Measurements from ENCODE around the gene VTN. TPM values are rescaled to one million over a fixed set of nuclear protein-coding genes. Genes with fewer than 3 reads are reported as not detected.

The VTN gene
- total and polyA plus RNA-seq, 10 donors, result 0.84 to 4.0 (median 1.6) TPM

DNA sequence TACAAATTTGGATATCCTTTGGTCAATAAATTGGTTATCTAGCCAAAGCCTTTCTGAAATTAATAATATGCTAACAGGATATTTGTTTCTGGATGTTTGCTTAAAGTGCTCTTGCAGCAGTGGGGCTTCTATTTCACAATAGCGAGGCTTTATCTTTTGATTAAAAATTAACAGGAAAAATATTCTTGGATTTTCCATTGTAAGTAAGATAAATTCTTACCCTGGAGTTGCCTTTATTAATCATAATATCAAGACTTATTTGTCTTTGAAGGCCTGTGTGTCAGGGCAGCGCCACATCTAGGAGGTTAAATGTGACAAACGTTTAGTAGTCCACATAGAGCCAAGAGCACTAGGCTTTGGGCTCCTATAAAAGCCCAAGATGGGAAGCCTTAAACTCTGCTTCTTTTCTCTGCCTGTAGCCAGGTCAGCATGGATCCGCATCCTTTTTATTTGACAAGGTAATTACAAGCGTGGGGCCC, 45.8 kb downstream of the VTN start:
- intact Hi-C loops (cut with DNase I; ENCODE audit: low total_unique reads), result no loop called here
- H3K27me3 ChIP-seq (replicated peaks in 1 of 7), result no peaks in the 10 kb centered on the region
- H3K27ac ChIP-seq, result no peak overlapping the region
- no peaks in the 10 kb centered on the region for H3K9me3 ChIP-seq
- H3K4me1 ChIP-seq, result peaks cover 5 to 31% (median 13%) of the 10 kb centered on the region in 6 donors
- WGBS, 5 donors, result 79 to 91% (median 85%) methylated on average over 5 of the region's 5 CpGs
- TF ChIP-seq POLR2A (IDR thresholded peaks at IDR 0.05) (no peak), POLR2AphosphoS5 (IDR thresholded peaks at IDR 0.05) (no peak), CTCF (IDR thresholded peaks at IDR 0.05 in 8 of 11, conservative IDR thresholded peaks at IDR 0.05 in 3 of 11) (no peak)
- H3K36me3 ChIP-seq, result peaks cover 0 to 35% (median 23%) of the 10 kb centered on the region in 6 donors
- no peak overlapping the region for H3K4me3 ChIP-seq
- no peak for DNase-seq

GRCh38 chr17:28320215-28321061, 49.7 kb downstream of the VTN start:
- Histone ChIP-seq H3K27me3 (replicated peaks in 1 of 7) (peaks cover 0 to 4% (median 0%) of the 10 kb centered on the region in 7 donors), H3K4me3 (peak overlapping the region in 1 of 8 donors; percentile 74), H3K9me3 (no peaks in the 10 kb centered on the region), H3K36me3 (no peaks in the 10 kb centered on the region), H3K4me1 (peaks cover 11 to 44% (median 24%) of the 10 kb centered on the region in 6 donors), H3K27ac (no peak overlapping the region)
- no peak for DNase-seq
- intact Hi-C loops (cut with DNase I; ENCODE audit: low total_unique reads), result no loop called here
- TF ChIP-seq POLR2AphosphoS5 (IDR thresholded peaks at IDR 0.05) (no peak), POLR2A (IDR thresholded peaks at IDR 0.05) (no peak), CTCF (IDR thresholded peaks at IDR 0.05 in 8 of 11, conservative IDR thresholded peaks at IDR 0.05 in 3 of 11) (no peak)
- 78 to 87% (median 84%) methylated on average over 8 of the region's 8 CpGs for WGBS, 5 donors

- Histone ChIP-seq H3K36me3 (no peaks in the 10 kb centered on the region), H3K9me3 (no peaks in the 10 kb centered on the region), H3K4me1 (peaks cover 11 to 37% (median 24%) of the 10 kb centered on the region in 6 donors), H3K4me3 (peak overlapping the region; percentile 64 to 89 (median 74)), H3K27me3 (replicated peaks in 1 of 7) (peaks cover 0 to 4% (median 0%) of the 10 kb centered on the region in 7 donors), H3K27ac (peak overlapping the region in 6 of 8 donors; percentile 26 to 73 (median 66))
- DNase-seq, result no peak
- 1 to 7% (median 4%) methylated on average over 7 of the region's 7 CpGs for WGBS, 5 donors
- TF ChIP-seq POLR2A (IDR thresholded peaks at IDR 0.05), result no peak
- no peak for TF ChIP-seq POLR2AphosphoS5 (IDR thresholded peaks at IDR 0.05)
- intact Hi-C loops (cut with DNase I; ENCODE audit: low total_unique reads), result no loop called here
Observed at GRCh38 chr17:28319598-28319935, 50.5 kb downstream of the VTN start.

DNA sequence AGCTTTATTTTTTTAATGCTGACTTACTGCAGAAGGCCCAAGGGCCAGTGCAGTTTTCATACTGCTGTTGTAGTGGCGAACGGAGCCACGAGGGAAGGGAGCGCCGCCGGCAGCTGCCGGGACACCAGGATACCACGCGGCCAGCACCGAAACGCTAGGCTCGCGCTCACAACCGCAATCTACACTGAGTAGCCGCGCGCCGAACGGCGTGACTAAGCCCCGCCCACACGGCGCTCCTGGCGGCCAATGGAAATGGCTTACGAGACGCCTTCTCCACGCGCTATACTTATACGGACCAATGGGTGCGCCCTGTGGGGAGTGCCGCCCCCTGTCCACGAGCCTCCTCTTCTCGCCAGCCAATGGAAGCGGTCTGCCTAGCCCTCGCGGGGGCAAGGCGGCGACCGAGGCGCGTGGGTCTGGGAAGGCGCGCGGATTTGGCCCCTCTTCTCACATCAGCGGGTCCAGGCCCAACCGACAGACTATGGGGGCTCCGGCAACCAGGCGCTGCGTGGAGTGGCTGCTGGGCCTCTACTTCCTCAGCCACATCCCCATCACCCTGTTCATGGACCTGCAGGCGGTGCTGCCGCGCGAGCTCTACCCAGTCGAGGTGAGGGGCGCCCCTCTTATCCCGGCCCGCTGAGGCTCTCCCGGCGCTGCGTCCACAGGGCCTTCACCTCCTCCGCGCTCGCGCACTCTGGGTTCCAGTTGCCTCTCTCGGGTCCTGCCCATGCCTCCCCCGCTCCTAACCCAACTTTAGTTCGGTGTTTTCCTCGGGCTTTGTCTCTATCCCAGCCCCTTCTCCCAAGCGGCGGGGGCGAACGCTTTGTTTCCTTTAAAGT, 51.1 kb downstream of the VTN start, which contains the start of gene TMEM97:
Gene TMEM97, plus strand, starts transcription at position 442 of the 839 bp plus-strand sequence. Its CDS starts 40 bp downstream, at position 482.
- Histone ChIP-seq H3K27ac (peak within 1 kb of the TSS in 6 of 8 donors; percentile 26 to 73 (median 66)), H3K9me3 (no peaks in the 10 kb centered on the region), H3K36me3 (no peaks in the 10 kb centered on the region), H3K4me3 (peak within 1 kb of the TSS; percentile 64 to 89 (median 74)), H3K27me3 (replicated peaks in 1 of 7) (peaks cover 0 to 4% (median 0%) of the 10 kb centered on the region in 7 donors), H3K4me1 (peaks cover 11 to 31% (median 21%) of the 10 kb centered on the region in 6 donors)
- WGBS, 5 donors, result 0 to 2% (median 0%) methylated on average over 21 to 72 of the region's 72 CpGs
- intact Hi-C loops (cut with DNase I; ENCODE audit: low total_unique reads), result no loop called here
- TF ChIP-seq POLR2AphosphoS5 (IDR thresholded peaks at IDR 0.05) (peak; percentile 56 to 85 (median 80)), CTCF (IDR thresholded peaks at IDR 0.05 in 8 of 11, conservative IDR thresholded peaks at IDR 0.05 in 3 of 11) (peak in 5 of 11 experiments; percentile 1 to 48 (median 37)), POLR2A (IDR thresholded peaks at IDR 0.05) (no peak)
- peak; percentile 98 for DNase-seq
